ENCODE data around the gene IFNGR1. TPM values are rescaled to one million over a fixed set of nuclear protein-coding genes. Genes with fewer than 3 reads are reported as not detected.

The IFNGR1 gene
- total RNA-seq, 1 donor from 2014 or later: 67.3 TPM

GRCh38 chr6:137201006-137201405 is 18.2 kb downstream of the IFNGR1 start:
- Histone ChIP-seq H3K36me3 (ENCODE audit: control insufficient read depth in 3 of 3, insufficient read depth in 3 of 3, low read length in 3 of 3) (peaks cover 19 to 59% (median 49%) of the 10 kb centered on the region in 3 donors), H3K27me3 (ENCODE audit: control insufficient read depth in 3 of 3, insufficient read depth in 3 of 3, low read length in 3 of 3) (no peaks in the 10 kb centered on the region), H3K27ac (ENCODE audit: low read depth, low read length) (no peak overlapping the region), H3K9me3 (ENCODE audit: control insufficient read depth in 3 of 3, low read length in 3 of 3) (no peaks in the 10 kb centered on the region), H3K9ac (ENCODE audit: low read depth in 1 of 3, low read length in 3 of 3) (no peak overlapping the region), H3K4me1 (ENCODE audit: control insufficient read depth in 3 of 3, insufficient read depth in 3 of 3, low read length in 3 of 3) (no peaks in the 10 kb centered on the region), H3K4me3 (ENCODE audit: low read length in 3 of 3) (no peak overlapping the region)

- Histone ChIP-seq H3K4me1 (ENCODE audit: control insufficient read depth in 3 of 3, insufficient read depth in 3 of 3, low read length in 3 of 3) (no peaks in the 10 kb centered on the region), H3K4me3 (ENCODE audit: low read length in 3 of 3) (no peak overlapping the region), H3K36me3 (ENCODE audit: control insufficient read depth in 3 of 3, insufficient read depth in 3 of 3, low read length in 3 of 3) (peaks cover 19 to 52% (median 42%) of the 10 kb centered on the region in 3 donors), H3K27me3 (ENCODE audit: control insufficient read depth in 3 of 3, insufficient read depth in 3 of 3, low read length in 3 of 3) (no peaks in the 10 kb centered on the region), H3K9ac (ENCODE audit: low read depth in 1 of 3, low read length in 3 of 3) (no peak overlapping the region), H3K9me3 (ENCODE audit: control insufficient read depth in 3 of 3, low read length in 3 of 3) (no peaks in the 10 kb centered on the region), H3K27ac (ENCODE audit: low read depth, low read length) (no peak overlapping the region)
Measured at GRCh38 chr6:137200288-137200687, 18.9 kb downstream of the IFNGR1 start.

GRCh38 chr6:137197684-137198645 is 21.2 kb downstream of the IFNGR1 start:
- Histone ChIP-seq H3K4me3 (ENCODE audit: low read length in 3 of 3) (no peak overlapping the region), H3K4me1 (ENCODE audit: control insufficient read depth in 3 of 3, insufficient read depth in 3 of 3, low read length in 3 of 3) (no peaks in the 10 kb centered on the region), H3K27ac (ENCODE audit: low read depth, low read length) (no peak overlapping the region), H3K27me3 (ENCODE audit: control insufficient read depth in 3 of 3, insufficient read depth in 3 of 3, low read length in 3 of 3) (no peaks in the 10 kb centered on the region), H3K36me3 (ENCODE audit: control insufficient read depth in 3 of 3, insufficient read depth in 3 of 3, low read length in 3 of 3) (peaks cover 7 to 31% (median 25%) of the 10 kb centered on the region in 3 donors), H3K9ac (ENCODE audit: low read depth in 1 of 3, low read length in 3 of 3) (no peak overlapping the region), H3K9me3 (ENCODE audit: control insufficient read depth in 3 of 3, low read length in 3 of 3) (no peaks in the 10 kb centered on the region)

- Histone ChIP-seq H3K4me1 (ENCODE audit: control insufficient read depth in 3 of 3, insufficient read depth in 3 of 3, low read length in 3 of 3) (peaks cover 0 to 5% (median 0%) of the 10 kb centered on the region in 3 donors), H3K9me3 (ENCODE audit: control insufficient read depth in 3 of 3, low read length in 3 of 3) (no peaks in the 10 kb centered on the region), H3K36me3 (ENCODE audit: control insufficient read depth in 3 of 3, insufficient read depth in 3 of 3, low read length in 3 of 3) (peaks cover 7 to 10% (median 10%) of the 10 kb centered on the region in 3 donors), H3K27me3 (ENCODE audit: control insufficient read depth in 3 of 3, insufficient read depth in 3 of 3, low read length in 3 of 3) (no peaks in the 10 kb centered on the region), H3K27ac (ENCODE audit: low read depth, low read length) (no peak overlapping the region), H3K9ac (ENCODE audit: low read depth in 1 of 3, low read length in 3 of 3) (no peak overlapping the region), H3K4me3 (ENCODE audit: low read length in 3 of 3) (no peak overlapping the region)
Measured at GRCh38 chr6:137193256-137194070, 25.7 kb downstream of the IFNGR1 start.

- no peaks in the 10 kb centered on the region for H3K9me3 ChIP-seq (ENCODE audit: control insufficient read depth in 3 of 3, low read length in 3 of 3)
- H3K36me3 ChIP-seq (ENCODE audit: control insufficient read depth in 3 of 3, insufficient read depth in 3 of 3, low read length in 3 of 3): peaks cover under 1 to 4% (median 3%) of the 10 kb centered on the region in 3 donors
- H3K27me3 ChIP-seq (ENCODE audit: control insufficient read depth in 3 of 3, insufficient read depth in 3 of 3, low read length in 3 of 3): no peaks in the 10 kb centered on the region
- H3K4me1 ChIP-seq (ENCODE audit: control insufficient read depth in 3 of 3, insufficient read depth in 3 of 3, low read length in 3 of 3): peaks cover 0 to 5% (median 0%) of the 10 kb centered on the region in 3 donors
- no peak overlapping the region for H3K27ac ChIP-seq (ENCODE audit: low read depth, low read length)
- no peak overlapping the region for H3K4me3 ChIP-seq (ENCODE audit: low read length in 3 of 3)
- no peak overlapping the region for H3K9ac ChIP-seq (ENCODE audit: low read depth in 1 of 3, low read length in 3 of 3)
Measured at GRCh38 chr6:137192821-137193220, 26.4 kb downstream of the IFNGR1 start.

GRCh38 chr6:137191670-137192069 is 27.5 kb downstream of the IFNGR1 start:
- Histone ChIP-seq H3K4me3 (ENCODE audit: low read length in 3 of 3) (no peak overlapping the region), H3K36me3 (ENCODE audit: control insufficient read depth in 3 of 3, insufficient read depth in 3 of 3, low read length in 3 of 3) (no peaks in the 10 kb centered on the region), H3K27ac (ENCODE audit: low read depth, low read length) (no peak overlapping the region), H3K27me3 (ENCODE audit: control insufficient read depth in 3 of 3, insufficient read depth in 3 of 3, low read length in 3 of 3) (no peaks in the 10 kb centered on the region), H3K9ac (ENCODE audit: low read depth in 1 of 3, low read length in 3 of 3) (no peak overlapping the region), H3K4me1 (ENCODE audit: control insufficient read depth in 3 of 3, insufficient read depth in 3 of 3, low read length in 3 of 3) (peaks cover 0 to 5% (median 0%) of the 10 kb centered on the region in 3 donors), H3K9me3 (ENCODE audit: control insufficient read depth in 3 of 3, low read length in 3 of 3) (no peaks in the 10 kb centered on the region)

- no peak overlapping the region for H3K9ac ChIP-seq (ENCODE audit: low read depth in 1 of 3, low read length in 3 of 3)
- H3K36me3 ChIP-seq (ENCODE audit: control insufficient read depth in 3 of 3, insufficient read depth in 3 of 3, low read length in 3 of 3): no peaks in the 10 kb centered on the region
- peaks cover 0 to 5% (median 0%) of the 10 kb centered on the region in 3 donors for H3K4me1 ChIP-seq (ENCODE audit: control insufficient read depth in 3 of 3, insufficient read depth in 3 of 3, low read length in 3 of 3)
- H3K9me3 ChIP-seq (ENCODE audit: control insufficient read depth in 3 of 3, low read length in 3 of 3): no peaks in the 10 kb centered on the region
- no peak overlapping the region for H3K27ac ChIP-seq (ENCODE audit: low read depth, low read length)
- H3K4me3 ChIP-seq (ENCODE audit: low read length in 3 of 3): no peak overlapping the region
- no peaks in the 10 kb centered on the region for H3K27me3 ChIP-seq (ENCODE audit: control insufficient read depth in 3 of 3, insufficient read depth in 3 of 3, low read length in 3 of 3)
Measured at GRCh38 chr6:137191236-137191635, 27.9 kb downstream of the IFNGR1 start.

GRCh38 chr6:137190583-137191094 is 28.5 kb downstream of the IFNGR1 start:
- no peaks in the 10 kb centered on the region for H3K9me3 ChIP-seq (ENCODE audit: control insufficient read depth in 3 of 3, low read length in 3 of 3)
- no peaks in the 10 kb centered on the region for H3K36me3 ChIP-seq (ENCODE audit: control insufficient read depth in 3 of 3, insufficient read depth in 3 of 3, low read length in 3 of 3)
- peaks cover 0 to 5% (median 0%) of the 10 kb centered on the region in 3 donors for H3K4me1 ChIP-seq (ENCODE audit: control insufficient read depth in 3 of 3, insufficient read depth in 3 of 3, low read length in 3 of 3)
- no peak overlapping the region for H3K4me3 ChIP-seq (ENCODE audit: low read length in 3 of 3)
- no peaks in the 10 kb centered on the region for H3K27me3 ChIP-seq (ENCODE audit: control insufficient read depth in 3 of 3, insufficient read depth in 3 of 3, low read length in 3 of 3)
- no peak overlapping the region for H3K9ac ChIP-seq (ENCODE audit: low read depth in 1 of 3, low read length in 3 of 3)
- no peak overlapping the region for H3K27ac ChIP-seq (ENCODE audit: low read depth, low read length)

GRCh38 chr6:137188855-137189254 is 30.3 kb downstream of the IFNGR1 start:
- peaks cover 0 to 9% (median 2%) of the 10 kb centered on the region in 3 donors for H3K9me3 ChIP-seq (ENCODE audit: control insufficient read depth in 3 of 3, low read length in 3 of 3)
- no peaks in the 10 kb centered on the region for H3K36me3 ChIP-seq (ENCODE audit: control insufficient read depth in 3 of 3, insufficient read depth in 3 of 3, low read length in 3 of 3)
- H3K4me1 ChIP-seq (ENCODE audit: control insufficient read depth in 3 of 3, insufficient read depth in 3 of 3, low read length in 3 of 3): peaks cover 0 to 5% (median 0%) of the 10 kb centered on the region in 3 donors
- H3K27ac ChIP-seq (ENCODE audit: low read depth, low read length): no peak overlapping the region
- H3K27me3 ChIP-seq (ENCODE audit: control insufficient read depth in 3 of 3, insufficient read depth in 3 of 3, low read length in 3 of 3): no peaks in the 10 kb centered on the region
- H3K9ac ChIP-seq (ENCODE audit: low read depth in 1 of 3, low read length in 3 of 3): no peak overlapping the region
- H3K4me3 ChIP-seq (ENCODE audit: low read length in 3 of 3): no peak overlapping the region
